Measurements from ENCODE around the gene CENPP.

- TF ChIP-seq CTCF (IDR thresholded peaks at IDR 0.05; ENCODE audit: low read length) (no peak), EZH2phosphoT487 (IDR thresholded peaks at IDR 0.05; ENCODE audit: low read length) (no peak)
These were observed 287.7 kb downstream of the CENPP start for GRCh38 chr9:92613268-92614122.

All from MM.1S (cell line).